ENCODE data around the gene ZNF26.

ZNF26 gene

DNA sequence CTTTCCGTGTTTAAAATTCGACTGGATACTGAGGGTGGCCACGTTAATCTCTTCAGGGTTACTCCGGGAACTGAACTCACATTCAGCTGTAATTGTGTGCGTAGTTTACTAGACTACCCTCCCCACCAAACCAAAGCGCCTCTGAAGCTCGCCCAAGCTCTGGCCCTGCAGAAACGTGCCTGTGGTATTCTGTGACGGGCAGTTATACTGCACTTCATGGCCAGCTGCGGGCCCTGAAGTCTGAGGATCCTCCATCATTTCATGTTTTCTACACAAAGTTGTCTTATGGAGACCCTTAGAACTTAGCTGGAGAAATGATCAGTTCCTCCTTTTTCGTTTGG lies 688 bp downstream of the ZNF26 start:
- TF ChIP-seq TAF1 (IDR thresholded peaks at IDR 0.05; ENCODE audit: borderline replicate concordance, insufficient read depth, low read length) (no peak), POLR2AphosphoS5 (IDR thresholded peaks at IDR 0.05; ENCODE audit: low read depth, low read length) (no peak), FOXP2 (optimal IDR thresholded peaks at IDR 0.05; ENCODE audit: borderline replicate concordance, extremely low read depth, extremely low read length, insufficient read depth) (no peak), SIN3A (IDR thresholded peaks at IDR 0.05; ENCODE audit: borderline replicate concordance, insufficient read depth, low read length) (no peak)
- TF ChIP-seq, protein P1, sequence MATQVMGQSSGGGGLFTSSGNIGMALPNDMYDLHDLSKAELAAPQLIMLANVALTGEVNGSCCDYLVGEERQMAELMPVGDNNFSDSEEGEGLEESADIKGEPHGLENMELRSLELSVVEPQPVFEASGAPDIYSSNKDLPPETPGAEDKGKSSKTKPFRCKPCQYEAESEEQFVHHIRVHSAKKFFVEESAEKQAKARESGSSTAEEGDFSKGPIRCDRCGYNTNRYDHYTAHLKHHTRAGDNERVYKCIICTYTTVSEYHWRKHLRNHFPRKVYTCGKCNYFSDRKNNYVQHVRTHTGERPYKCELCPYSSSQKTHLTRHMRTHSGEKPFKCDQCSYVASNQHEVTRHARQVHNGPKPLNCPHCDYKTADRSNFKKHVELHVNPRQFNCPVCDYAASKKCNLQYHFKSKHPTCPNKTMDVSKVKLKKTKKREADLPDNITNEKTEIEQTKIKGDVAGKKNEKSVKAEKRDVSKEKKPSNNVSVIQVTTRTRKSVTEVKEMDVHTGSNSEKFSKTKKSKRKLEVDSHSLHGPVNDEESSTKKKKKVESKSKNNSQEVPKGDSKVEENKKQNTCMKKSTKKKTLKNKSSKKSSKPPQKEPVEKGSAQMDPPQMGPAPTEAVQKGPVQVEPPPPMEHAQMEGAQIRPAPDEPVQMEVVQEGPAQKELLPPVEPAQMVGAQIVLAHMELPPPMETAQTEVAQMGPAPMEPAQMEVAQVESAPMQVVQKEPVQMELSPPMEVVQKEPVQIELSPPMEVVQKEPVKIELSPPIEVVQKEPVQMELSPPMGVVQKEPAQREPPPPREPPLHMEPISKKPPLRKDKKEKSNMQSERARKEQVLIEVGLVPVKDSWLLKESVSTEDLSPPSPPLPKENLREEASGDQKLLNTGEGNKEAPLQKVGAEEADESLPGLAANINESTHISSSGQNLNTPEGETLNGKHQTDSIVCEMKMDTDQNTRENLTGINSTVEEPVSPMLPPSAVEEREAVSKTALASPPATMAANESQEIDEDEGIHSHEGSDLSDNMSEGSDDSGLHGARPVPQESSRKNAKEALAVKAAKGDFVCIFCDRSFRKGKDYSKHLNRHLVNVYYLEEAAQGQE (IDR thresholded peaks at IDR 0.05; ENCODE audit: insufficient read depth in 1 of 2, low read depth in 2 of 2, low read length in 2 of 2), result no peak

DNA sequence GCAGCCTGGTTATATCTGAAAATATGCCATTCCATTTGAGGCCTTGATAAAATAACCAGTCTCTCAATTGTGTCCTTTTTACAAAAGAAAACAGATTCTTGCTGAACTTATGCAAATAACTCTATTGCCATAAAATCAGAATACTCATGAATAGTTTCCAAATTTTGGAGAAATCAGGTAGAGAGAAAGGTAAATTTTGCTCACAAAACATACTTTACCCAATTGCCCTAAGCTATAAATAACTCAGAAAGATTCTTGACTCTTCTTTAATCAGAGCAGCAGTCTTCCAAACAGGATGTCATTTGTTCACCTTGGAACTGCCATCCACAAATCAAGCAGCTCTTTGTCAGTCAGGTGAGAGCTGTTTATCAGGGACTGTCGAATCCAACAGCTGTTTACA lies 12.6 kb downstream of the ZNF26 start:
- TF ChIP-seq POLR2AphosphoS5 (IDR thresholded peaks at IDR 0.05; ENCODE audit: low read depth, low read length) (no peak), TAF1 (IDR thresholded peaks at IDR 0.05; ENCODE audit: borderline replicate concordance, insufficient read depth, low read length) (no peak), SIN3A (IDR thresholded peaks at IDR 0.05; ENCODE audit: borderline replicate concordance, insufficient read depth, low read length) (no peak), FOXP2 (optimal IDR thresholded peaks at IDR 0.05; ENCODE audit: borderline replicate concordance, extremely low read depth, extremely low read length, insufficient read depth) (no peak)
- TF ChIP-seq, protein P1 (IDR thresholded peaks at IDR 0.05; ENCODE audit: insufficient read depth in 1 of 2, low read depth in 2 of 2, low read length in 2 of 2), result no peak

DNA sequence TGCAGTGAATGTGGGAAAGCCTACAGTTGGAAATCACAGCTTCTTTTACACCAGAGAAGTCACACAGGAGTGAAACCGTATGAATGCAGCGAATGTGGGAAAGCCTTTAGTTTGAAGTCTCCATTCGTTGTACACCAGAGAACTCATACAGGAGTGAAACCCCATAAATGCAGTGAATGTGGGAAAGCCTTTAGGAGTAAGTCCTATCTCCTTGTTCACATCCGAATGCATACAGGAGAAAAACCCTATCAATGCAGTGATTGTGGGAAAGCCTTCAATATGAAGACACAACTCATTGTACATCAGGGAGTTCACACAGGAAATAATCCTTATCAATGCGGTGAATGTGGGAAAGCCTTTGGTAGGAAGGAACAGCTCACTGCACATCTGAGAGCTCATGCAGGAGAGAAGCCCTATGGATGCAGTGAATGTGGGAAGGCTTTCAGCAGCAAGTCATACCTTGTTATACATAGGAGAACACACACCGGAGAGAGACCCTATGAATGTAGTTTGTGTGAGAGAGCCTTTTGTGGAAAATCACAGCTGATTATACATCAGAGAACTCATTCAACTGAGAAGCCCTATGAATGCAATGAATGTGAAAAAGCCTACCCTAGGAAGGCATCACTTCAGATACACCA lies 24.6 kb downstream of the ZNF26 start:
- TF ChIP-seq FOXP2 (optimal IDR thresholded peaks at IDR 0.05; ENCODE audit: borderline replicate concordance, extremely low read depth, extremely low read length, insufficient read depth) (no peak), SIN3A (IDR thresholded peaks at IDR 0.05; ENCODE audit: borderline replicate concordance, insufficient read depth, low read length) (no peak), POLR2AphosphoS5 (IDR thresholded peaks at IDR 0.05; ENCODE audit: low read depth, low read length) (no peak), TAF1 (IDR thresholded peaks at IDR 0.05; ENCODE audit: borderline replicate concordance, insufficient read depth, low read length) (no peak)
- TF ChIP-seq, protein P1 (IDR thresholded peaks at IDR 0.05; ENCODE audit: insufficient read depth in 1 of 2, low read depth in 2 of 2, low read length in 2 of 2), result no peak

DNA sequence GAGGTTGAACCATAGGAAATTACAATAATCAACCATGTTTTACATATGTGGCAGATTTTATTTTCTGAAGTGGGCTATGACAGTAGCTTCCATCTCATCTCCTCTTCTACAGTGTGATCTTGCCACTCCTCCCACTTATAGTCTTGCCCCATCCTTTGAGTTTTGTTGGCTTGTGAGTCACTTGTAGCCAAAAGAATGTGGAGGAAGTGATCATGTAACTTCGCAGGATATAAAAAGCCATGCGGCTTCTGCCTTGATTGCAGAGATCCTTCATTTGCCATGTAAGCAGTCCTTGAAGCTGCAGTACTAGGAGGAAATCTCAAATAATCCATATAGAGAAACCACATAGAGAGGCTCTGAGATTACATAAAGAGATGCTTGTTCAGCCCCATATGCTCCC lies 37.4 kb downstream of the ZNF26 start:
- TF ChIP-seq, protein P1 (IDR thresholded peaks at IDR 0.05; ENCODE audit: insufficient read depth in 1 of 2, low read depth in 2 of 2, low read length in 2 of 2), result no peak
- no peak for TF ChIP-seq POLR2AphosphoS5 (IDR thresholded peaks at IDR 0.05; ENCODE audit: low read depth, low read length)
- TF ChIP-seq SIN3A (IDR thresholded peaks at IDR 0.05; ENCODE audit: borderline replicate concordance, insufficient read depth, low read length), result no peak
- no peak for TF ChIP-seq TAF1 (IDR thresholded peaks at IDR 0.05; ENCODE audit: borderline replicate concordance, insufficient read depth, low read length)
- no peak for TF ChIP-seq FOXP2 (optimal IDR thresholded peaks at IDR 0.05; ENCODE audit: borderline replicate concordance, extremely low read depth, extremely low read length, insufficient read depth)
